Measurements from ENCODE around the gene PRG2.

DNA sequence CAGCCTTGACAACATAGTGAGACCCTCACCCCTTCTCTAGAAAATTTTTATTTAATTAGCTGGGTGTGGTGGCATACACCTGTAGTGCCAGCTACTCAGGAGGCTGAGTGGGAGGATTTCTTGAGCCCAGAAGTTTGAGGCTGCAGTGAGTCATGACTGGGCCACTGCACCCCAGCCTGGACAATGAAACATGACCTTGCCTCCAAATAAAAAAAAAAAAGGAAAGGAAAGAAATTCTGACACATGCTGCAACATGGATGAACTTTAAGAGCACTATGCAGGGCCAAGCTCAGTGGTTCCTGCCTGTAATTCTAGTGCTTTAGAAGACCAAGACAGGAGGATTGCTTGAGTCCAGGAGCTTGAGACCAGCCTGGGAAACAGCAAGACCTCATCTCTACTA lies 27.7 kb upstream of the PRG2 start:
- TF ChIP-seq, protein P1, sequence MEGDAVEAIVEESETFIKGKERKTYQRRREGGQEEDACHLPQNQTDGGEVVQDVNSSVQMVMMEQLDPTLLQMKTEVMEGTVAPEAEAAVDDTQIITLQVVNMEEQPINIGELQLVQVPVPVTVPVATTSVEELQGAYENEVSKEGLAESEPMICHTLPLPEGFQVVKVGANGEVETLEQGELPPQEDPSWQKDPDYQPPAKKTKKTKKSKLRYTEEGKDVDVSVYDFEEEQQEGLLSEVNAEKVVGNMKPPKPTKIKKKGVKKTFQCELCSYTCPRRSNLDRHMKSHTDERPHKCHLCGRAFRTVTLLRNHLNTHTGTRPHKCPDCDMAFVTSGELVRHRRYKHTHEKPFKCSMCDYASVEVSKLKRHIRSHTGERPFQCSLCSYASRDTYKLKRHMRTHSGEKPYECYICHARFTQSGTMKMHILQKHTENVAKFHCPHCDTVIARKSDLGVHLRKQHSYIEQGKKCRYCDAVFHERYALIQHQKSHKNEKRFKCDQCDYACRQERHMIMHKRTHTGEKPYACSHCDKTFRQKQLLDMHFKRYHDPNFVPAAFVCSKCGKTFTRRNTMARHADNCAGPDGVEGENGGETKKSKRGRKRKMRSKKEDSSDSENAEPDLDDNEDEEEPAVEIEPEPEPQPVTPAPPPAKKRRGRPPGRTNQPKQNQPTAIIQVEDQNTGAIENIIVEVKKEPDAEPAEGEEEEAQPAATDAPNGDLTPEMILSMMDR (IDR thresholded peaks at IDR 0.05; ENCODE audit: insufficient read depth, low read length, poor library complexity, severe bottlenecking), result no peak
- no peak for TF ChIP-seq EZH2phosphoT487 (conservative IDR thresholded peaks at IDR 0.05; ENCODE audit: low read length)
